HCT116 (cell line): ENCODE measurements around the gene CECR2. TPM values are rescaled to one million over a fixed set of nuclear protein-coding genes. Genes with fewer than 3 reads are reported as not detected.

ENCODE experiments used
- ATAC-seq: fragments of 200-7000 bp; cut with Tn5 transposase; 2 replicates; pipeline ENCODE4 v1.9.1; 2020; ENCODE audit warnings: mild to moderate bottlenecking, moderate library complexity
- BruUV-seq: library from RNA; stranded (reverse); fragments of 400-500 nt; replicated peaks from 2 replicates; lab custom pipeline; 2021; lab: Mats Ljungman, UMichigan
- CTCF ChIA-PET: fragments of 300-600 bp; sonication (Branson Sonifier 250); formaldehyde crosslinking; loops from one replicate; lab custom pipeline; 2021; ENCODE audit warnings: antibody characterized with exemption; lab: Charles Lee
- POLR2A ChIA-PET: fragments of 300-600, 350-600 bp; sonication (Branson Sonifier 250); formaldehyde crosslinking; loops from one replicate; lab custom pipeline; 2021; ENCODE audit warnings: antibody characterized with exemption; lab: Charles Lee
- RAD21 ChIA-PET, 2 experiments: fragments of 300-600 bp; sonication (Branson Sonifier 250); formaldehyde crosslinking; loops; one replicate each; lab custom pipeline; 2023; ENCODE audit warnings: low total read pairs in 2 of 2; ENCODE audit not compliant: uncharacterized antibody in 2 of 2, unreplicated experiment in 2 of 2, low non-redundant PET in 1 of 2; lab: Charles Lee
- DNase-seq: peaks from one replicate; pipeline ENCODE4 v3.0.0-alpha.2; 2010; ENCODE audit warnings: low read depth, low spot score
- H2AFZ ChIP-seq: fragments of 200-600 bp; shearing (Covaris generic), sonication (generic); 2 replicates; pipeline ENCODE4 v1.6.1; 2017; ENCODE audit warnings: low read depth, mixed run types, mixed read lengths, antibody characterized with exemption, low read length; ENCODE audit not compliant: poor library complexity, severe bottlenecking
- H3K27ac ChIP-seq: 2 replicates; pipeline ENCODE4 v1.5.1; 2012; ENCODE audit warnings: low read depth, low read length
- H3K27me3 ChIP-seq: fragments of 200-600 bp; sonication (generic); 2 replicates; pipeline ENCODE4 v1.6.1; 2016; ENCODE audit warnings: mixed run types, low read length, mixed read lengths; ENCODE audit not compliant: insufficient read depth
- H3K36me3 ChIP-seq, 2 experiments: fragments of 200-500 bp in 1 of 2; fragments of 200-600 bp in 1 of 2; sonication (Bioruptor generic) in 1 of 2; sonication (generic) in 1 of 2; 2 replicates each; pipeline versions ENCODE4 v1.5.1 to v1.6.1; 2014 to 2016; ENCODE audit warnings: low read length in 2 of 2, inconsistent platforms in 1 of 2, mixed read lengths in 1 of 2, mixed run types in 1 of 2; ENCODE audit not compliant: insufficient read depth in 2 of 2, control insufficient read depth in 1 of 2
- H3K4me1 ChIP-seq, 2 experiments: fragments of 200-600 bp in 1 of 2; sonication (generic) in 1 of 2; 2 replicates each; pipeline versions ENCODE4 v1.5.1 to v1.6.1; 2012 to 2017; ENCODE audit warnings: low read length in 2 of 2, inconsistent platforms in 1 of 2, mild to moderate bottlenecking in 1 of 2, mixed read lengths in 1 of 2, mixed run types in 1 of 2, moderate library complexity in 1 of 2; ENCODE audit not compliant: insufficient read depth in 2 of 2, control insufficient read depth in 1 of 2
- H3K4me2 ChIP-seq: fragments of 200-600 bp; sonication (generic); 2 replicates; pipeline ENCODE4 v1.6.1; 2017; ENCODE audit warnings: mixed run types, low read length, mixed read lengths
- H3K4me3 ChIP-seq, 2 experiments: fragments of 200-600 bp in 1 of 2; sonication (generic) in 1 of 2; replicated peaks in 1 of 2; 2 replicates each; pipeline ENCODE4 v1.5.1; 2011 to 2016; ENCODE audit warnings: low read length in 2 of 2, control low read depth in 1 of 2, low read depth in 1 of 2, mild to moderate bottlenecking in 1 of 2, mixed read lengths in 1 of 2, mixed run types in 1 of 2
- H3K79me2 ChIP-seq: fragments of 200-600 bp; sonication (generic); 2 replicates; pipeline ENCODE4 v1.6.1; 2017; ENCODE audit warnings: mild to moderate bottlenecking, mixed run types, low read length, moderate library complexity, mixed read lengths; ENCODE audit not compliant: insufficient read depth
- H3K9ac ChIP-seq: fragments of 200-600 bp; sonication (generic); 2 replicates; pipeline ENCODE4 v1.6.1; 2016; ENCODE audit warnings: low read length, mixed read lengths
- H3K9me2 ChIP-seq: fragments of 200-600 bp; sonication (generic), shearing (Covaris generic); 2 replicates; pipeline ENCODE4 v1.6.1; 2017; ENCODE audit warnings: mixed run types, mild to moderate bottlenecking, moderate library complexity; ENCODE audit not compliant: insufficient read depth
- H3K9me3 ChIP-seq, 2 experiments: fragments of 200-500 bp in 1 of 2; fragments of 200-600 bp in 1 of 2; sonication (Bioruptor generic) in 1 of 2; sonication (generic) in 1 of 2; 2 replicates each; pipeline ENCODE4 v1.6.1; 2014 to 2017; ENCODE audit warnings: low read length in 2 of 2, mixed read lengths in 2 of 2, inconsistent platforms in 1 of 2, low read depth in 1 of 2, mild to moderate bottlenecking in 1 of 2, mixed run types in 1 of 2, moderate library complexity in 1 of 2; ENCODE audit not compliant: control insufficient read depth in 1 of 2, insufficient read depth in 1 of 2
- H4K20me1 ChIP-seq: fragments of 200-600 bp; sonication (generic), shearing (Covaris generic); 2 replicates; pipeline ENCODE4 v1.6.1; 2017; ENCODE audit warnings: mixed run types, mild to moderate bottlenecking, moderate library complexity; ENCODE audit not compliant: insufficient read depth
- ATF3 ChIP-seq: IDR thresholded peaks from 2 replicates; pipeline ENCODE4 v1.6.1; 2012
- EGR1 ChIP-seq: IDR thresholded peaks from 2 replicates; pipeline ENCODE4 v1.6.1; 2012; ENCODE audit warnings: low read depth
- ELF1 ChIP-seq: IDR thresholded peaks from 2 replicates; pipeline ENCODE4 v1.6.1; 2012; ENCODE audit warnings: low read depth, borderline replicate concordance
- EZH2 ChIP-seq: fragments of 200-600 bp; sonication (generic); IDR thresholded peaks from 2 replicates; pipeline ENCODE4 v1.6.1; 2017; ENCODE audit warnings: antibody characterized with exemption, mixed run types
- EZH2phosphoT487 ChIP-seq: fragments of 200-600 bp; IDR thresholded peaks from 2 replicates; pipeline ENCODE4 v1.6.1; 2018; ENCODE audit warnings: antibody characterized with exemption, borderline replicate concordance
- FOSL1 ChIP-seq: IDR thresholded peaks from 2 replicates; pipeline ENCODE4 v1.6.1; 2012; ENCODE audit warnings: low read depth
- JUND ChIP-seq: IDR thresholded peaks from 2 replicates; pipeline ENCODE4 v1.6.1; 2012
- MAX ChIP-seq: IDR thresholded peaks from 2 replicates; pipeline ENCODE4 v1.6.1; 2012
- RAD21 ChIP-seq: IDR thresholded peaks from 2 replicates; pipeline ENCODE4 v1.6.1; 2012; ENCODE audit warnings: low read depth, mild to moderate bottlenecking
- SRF ChIP-seq: IDR thresholded peaks from 2 replicates; pipeline ENCODE4 v1.6.1; 2012; ENCODE audit warnings: low read depth
- TCF7L2 ChIP-seq: IDR thresholded peaks from 2 replicates; pipeline ENCODE4 v1.7.0; 2011; ENCODE audit warnings: borderline replicate concordance, inconsistent platforms; ENCODE audit not compliant: insufficient read depth, insufficient read length; ENCODE audit errors: extremely low read depth
- YY1 ChIP-seq: IDR thresholded peaks from 2 replicates; pipeline ENCODE4 v1.6.1; 2011; ENCODE audit warnings: low read length, low read depth, moderate library complexity, mild to moderate bottlenecking; ENCODE audit not compliant: insufficient replicate concordance; ENCODE audit errors: extremely low read depth
- ZNF274 ChIP-seq: fragments of 200-500 bp; sonication (Bioruptor generic); IDR thresholded peaks from 2 replicates; pipeline ENCODE4 v1.6.1; 2014; ENCODE audit warnings: mild to moderate bottlenecking, low read depth, low read length, inconsistent platforms
- intact Hi-C: fragments of 100-400 bp; cut with micrococcal nuclease; formaldehyde crosslinking; loops from 2 replicates; pipeline ENCODE4 v1.10.0; 2022
- total RNA-seq: library from RNA; stranded (reverse); gene quantifications from one replicate; pipeline ENCODE4 v1.2.1, GENCODE V29; 2021; ENCODE audit not compliant: unreplicated experiment

The CECR2 gene
- total RNA-seq, 1 experiment from 2014 or later: 6.0 TPM

GRCh38 chr22:17434856-17435255 is 65.6 kb downstream of the CECR2 start:
- Histone ChIP-seq H3K4me3 (no peak overlapping the region), H3K9ac (no peak overlapping the region), H3K79me2 (no peaks in the 10 kb centered on the region), H3K27ac (no peak overlapping the region), H2AFZ (no peak overlapping the region), H3K4me2 (no peak overlapping the region), H3K9me3 (no peaks in the 10 kb centered on the region), H4K20me1 (no peaks in the 10 kb centered on the region), H3K27me3 (no peaks in the 10 kb centered on the region), H3K4me1 (no peaks in the 10 kb centered on the region), H3K36me3 (no peaks in the 10 kb centered on the region), H3K9me2 (no peaks in the 10 kb centered on the region)
- no TSS peak for BruUV-seq
- intact Hi-C loops: no loop called here
- RAD21 ChIA-PET: no interaction called here
- POLR2A ChIA-PET: no interaction called here
- no peak for ATAC-seq
- TF ChIP-seq TCF7L2: no peak
- no peak for TF ChIP-seq JUND
- TF ChIP-seq MAX: no peak
- TF ChIP-seq EGR1: no peak
- no peak for TF ChIP-seq YY1
- CTCF ChIA-PET: no interaction called here
- no peak for DNase-seq

GRCh38 chr22:17435375-17435774 is 66.1 kb downstream of the CECR2 start:
- CTCF ChIA-PET: no interaction called here
- no peak overlapping the region for H3K4me2 ChIP-seq
- no peaks in the 10 kb centered on the region for H3K4me1 ChIP-seq
- no peaks in the 10 kb centered on the region for H4K20me1 ChIP-seq
- TF ChIP-seq RAD21 (no peak), EGR1 (no peak), EZH2 (no peak), EZH2phosphoT487 (no peak), JUND (no peak), ZNF274 (no peak), SRF (no peak), ATF3 (no peak), MAX (no peak), FOSL1 (no peak), ELF1 (no peak), TCF7L2 (no peak)
- no peaks in the 10 kb centered on the region for H3K27me3 ChIP-seq
- no peak overlapping the region for H2AFZ ChIP-seq
- no peaks in the 10 kb centered on the region for H3K9me3 ChIP-seq
- H3K9ac ChIP-seq: no peak overlapping the region
- no peak overlapping the region for H3K27ac ChIP-seq
- POLR2A ChIA-PET: no interaction called here
- BruUV-seq: no TSS peak
- H3K79me2 ChIP-seq: no peaks in the 10 kb centered on the region
- ATAC-seq (no peak), DNase-seq (no peak)
- intact Hi-C loops: no loop called here
- H3K36me3 ChIP-seq: no peaks in the 10 kb centered on the region
- H3K9me2 ChIP-seq: no peaks in the 10 kb centered on the region
- H3K4me3 ChIP-seq: no peak overlapping the region
- RAD21 ChIA-PET: no interaction called here
